Liver (tissue), 9 donors: ENCODE results near the gene RNF144A. TPM values are rescaled to one million over a fixed set of nuclear protein-coding genes. Genes with fewer than 3 reads are reported as not detected.

ENCODE experiments used
- DNase-seq: peaks from one replicate; pipeline ENCODE4 v3.0.0-alpha.2; 2017; ENCODE audit warnings: low spot score
- H3K27ac ChIP-seq, 2 donors: one replicate each; pipeline ENCODE4 v1.7.0; 2013; ENCODE audit warnings: inconsistent platforms in 2 of 2, low read length in 2 of 2, control low read depth in 1 of 2, low read depth in 1 of 2, mild to moderate bottlenecking in 1 of 2
- H3K27me3 ChIP-seq, 4 donors: one replicate each; pipeline versions ENCODE4 v1.6.1 to v1.7.0; 2013; ENCODE audit warnings: low read length in 3 of 4, inconsistent platforms in 1 of 4, mild to moderate bottlenecking in 1 of 4, moderate library complexity in 1 of 4; ENCODE audit not compliant: control insufficient read depth in 4 of 4, insufficient read depth in 4 of 4
- H3K36me3 ChIP-seq, 4 donors: one replicate each; pipeline versions ENCODE4 v1.6.1 to v1.7.0; 2013; ENCODE audit warnings: low read length in 3 of 4, mild to moderate bottlenecking in 3 of 4, low read depth in 1 of 4, moderate library complexity in 1 of 4; ENCODE audit not compliant: control insufficient read depth in 4 of 4, insufficient read depth in 3 of 4
- H3K4me1 ChIP-seq, 4 donors: one replicate each; pipeline versions ENCODE4 v1.6.1 to v1.7.0; 2013; ENCODE audit warnings: low read length in 3 of 4, mild to moderate bottlenecking in 3 of 4, moderate library complexity in 1 of 4; ENCODE audit not compliant: control insufficient read depth in 4 of 4, insufficient read depth in 4 of 4
- H3K4me3 ChIP-seq, 3 donors: one replicate each; pipeline versions ENCODE4 v1.6.1 to v1.7.0; 2013; ENCODE audit warnings: low read length in 3 of 3, control low read depth in 1 of 3, low read depth in 1 of 3, mild to moderate bottlenecking in 1 of 3
- H3K9ac ChIP-seq, 2 donors: one replicate each; pipeline ENCODE4 v1.7.0; 2013; ENCODE audit warnings: low read length in 2 of 2, mild to moderate bottlenecking in 2 of 2, moderate library complexity in 2 of 2, control low read depth in 1 of 2, low read depth in 1 of 2
- H3K9me3 ChIP-seq, 4 donors: one replicate each; pipeline versions ENCODE4 v1.6.1 to v1.7.0; 2013; ENCODE audit warnings: low read length in 3 of 4; ENCODE audit not compliant: control insufficient read depth in 4 of 4
- CTCF ChIP-seq: fragments of 150-350 bp; IDR thresholded peaks from 2 replicates; pipeline ENCODE4 v1.5.1; 2017; ENCODE audit warnings: improper control_type of control experiment, low read depth, low read length; ENCODE audit not compliant: missing input control
- EGR1 ChIP-seq, 2 donors: IDR thresholded peaks; 2 replicates each; pipeline ENCODE4 v1.6.1; 2016 to 2018; ENCODE audit warnings: antibody characterized with exemption in 2 of 2, low read depth in 2 of 2
- FOXA1 ChIP-seq: IDR thresholded peaks from 2 replicates; pipeline ENCODE4 v1.6.1; 2016; ENCODE audit warnings: antibody characterized with exemption
- HNF4A ChIP-seq, 2 donors: conservative IDR thresholded peaks; 2 replicates each; pipeline ENCODE4 v1.6.1; 2016; ENCODE audit warnings: antibody characterized with exemption in 2 of 2, mild to moderate bottlenecking in 2 of 2
- HNF4G ChIP-seq: IDR thresholded peaks from 2 replicates; pipeline ENCODE4 v1.6.1; 2016; ENCODE audit warnings: antibody characterized with exemption
- JUND ChIP-seq, 2 donors: IDR thresholded peaks; 2 replicates each; pipeline ENCODE4 v1.6.1; 2016; ENCODE audit warnings: antibody characterized with exemption in 2 of 2
- MAX ChIP-seq: IDR thresholded peaks from 2 replicates; pipeline ENCODE4 v1.6.1; 2016; ENCODE audit warnings: antibody characterized with exemption
- NR2F2 ChIP-seq: IDR thresholded peaks from 2 replicates; pipeline ENCODE4 v1.6.1; 2016; ENCODE audit warnings: antibody characterized with exemption
- REST ChIP-seq: IDR thresholded peaks from 2 replicates; pipeline ENCODE4 v1.6.1; 2016; ENCODE audit warnings: antibody characterized with exemption, mild to moderate bottlenecking
- RXRA ChIP-seq, 2 donors: IDR thresholded peaks; 2 replicates each; pipeline ENCODE4 v1.6.1; 2017 to 2018; ENCODE audit warnings: antibody characterized with exemption in 2 of 2, mild to moderate bottlenecking in 1 of 2
- SP1 ChIP-seq: IDR thresholded peaks from 2 replicates; pipeline ENCODE4 v1.6.1; 2018; ENCODE audit warnings: antibody characterized with exemption, mild to moderate bottlenecking
- TAF1 ChIP-seq: conservative IDR thresholded peaks from 2 replicates; pipeline ENCODE4 v1.6.1; 2016; ENCODE audit warnings: antibody characterized with exemption, mild to moderate bottlenecking
- YY1 ChIP-seq: IDR thresholded peaks from 2 replicates; pipeline ENCODE4 v1.6.1; 2016; ENCODE audit warnings: antibody characterized with exemption, mild to moderate bottlenecking
- ZBTB33 ChIP-seq: IDR thresholded peaks from 2 replicates; pipeline ENCODE4 v1.6.1; 2016; ENCODE audit warnings: antibody characterized with exemption
- WGBS: extraction: QIAGEN DNeasy Blood & Tissue Kit; methylation state at CpG from one replicate; pipeline ENCODE4 v1.1.7; 2013; 5-methylcytosine and 5-hydroxymethylcytosine counted together
- polyA plus RNA-seq, 2 donors: library from polyadenylated mRNA; stranded (reverse) in 1 of 2; unstranded in 1 of 2; fragments of 200-250 nt in 1 of 2; fragments of >200 nt in 1 of 2; fragmentation: Nextera tagmentation in 1 of 2; extraction: Ambion mirVana in 1 of 2; gene quantifications; one replicate each; pipeline versions ENCODE4 v1.2.1 to v1.2.3, GENCODE V29; 2013 to 2015
- total RNA-seq, 2 donors: library from RNA; depleted of rRNA; stranded (reverse); fragments of >200 nt; gene quantifications; one replicate each; pipeline ENCODE4 v1.2.3, GENCODE V29; 2014
- TF ChIP-seq, protein P1 (sequence below): IDR thresholded peaks from 2 replicates; pipeline ENCODE4 v1.6.1; 2016; ENCODE audit warnings: antibody characterized with exemption
- donor health status: healthy.
- donor health status: healthy.
- donor health status: healthy.
- donor health status: healthy.
- donor health status: healthy.

Gene RNF144A
- total and polyA plus RNA-seq, 4 donors = 1.0 to 10.4 (median 2.3) TPM

DNA sequence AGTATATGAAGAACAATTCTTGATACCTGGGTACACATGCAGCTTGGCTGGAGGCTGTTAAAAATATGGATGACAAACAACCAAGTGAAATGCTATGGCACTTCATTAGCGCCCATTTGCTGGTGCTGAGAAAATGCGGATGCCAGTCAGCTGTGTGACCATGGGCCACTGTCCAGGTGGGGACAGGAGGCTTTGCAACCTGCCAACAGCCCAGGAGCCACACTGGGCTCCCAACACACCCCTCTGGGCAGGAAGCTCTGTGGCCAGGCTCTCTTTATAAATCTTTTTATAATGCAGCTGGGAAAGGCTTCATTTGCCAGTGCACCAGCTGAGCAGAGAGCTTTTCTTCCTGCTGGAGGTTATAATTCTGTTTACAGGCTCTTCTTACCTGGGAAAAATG, 19.9 kb downstream of the RNF144A start (continued):
- no peak for TF ChIP-seq HNF4A (conservative IDR thresholded peaks at IDR 0.05)
- no peak for TF ChIP-seq RXRA (IDR thresholded peaks at IDR 0.05)
- TF ChIP-seq SP1 = no peak
- TF ChIP-seq EGR1 (IDR thresholded peaks at IDR 0.05; ENCODE audit: low read depth in 2 of 2) = no peak
- no peak for TF ChIP-seq FOXA1
- no peak for TF ChIP-seq CTCF
- TF ChIP-seq MAX = no peak
- no peak for TF ChIP-seq HNF4G

DNA sequence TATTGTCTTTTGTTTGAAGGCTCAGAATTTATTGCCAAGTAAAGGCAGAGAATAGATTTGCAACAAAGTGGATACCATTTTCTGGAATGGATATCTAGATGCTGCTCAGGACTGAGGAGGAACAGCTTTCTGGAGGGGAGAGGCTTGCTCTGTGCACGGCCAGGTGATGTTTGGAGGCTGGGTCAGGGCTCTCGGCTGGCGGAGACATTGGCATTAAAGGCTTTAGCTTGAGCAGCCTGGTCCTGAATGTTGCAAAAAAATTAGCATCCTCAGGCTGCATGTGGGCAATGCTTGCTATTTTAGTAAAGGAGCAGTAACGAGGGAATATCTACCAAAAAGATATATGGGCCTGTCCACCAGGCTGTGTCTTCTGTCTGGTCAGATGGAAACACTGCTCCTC, 20.4 kb downstream of the RNF144A start:
- Histone ChIP-seq H3K9me3 (no peaks in the 10 kb centered on the region), H3K36me3 (no peaks in the 10 kb centered on the region), H3K27me3 (no peaks in the 10 kb centered on the region), H3K4me1 (no peaks in the 10 kb centered on the region), H3K4me3 (no peak overlapping the region), H3K27ac (no peak overlapping the region), H3K9ac (no peak overlapping the region)
- no peak for TF ChIP-seq NR2F2
- no peak for TF ChIP-seq FOXA1
- no peak for TF ChIP-seq RXRA (IDR thresholded peaks at IDR 0.05)
- TF ChIP-seq HNF4G = no peak
- TF ChIP-seq SP1 = no peak
- no peak for DNase-seq
- WGBS = 87% methylated on average over 4 of the region's 4 CpGs

- no peak for DNase-seq
- H3K9ac ChIP-seq = no peak overlapping the region
- H3K4me1 ChIP-seq = no peaks in the 10 kb centered on the region
- H3K9me3 ChIP-seq = no peaks in the 10 kb centered on the region
- TF ChIP-seq REST (no peak), JUND (IDR thresholded peaks at IDR 0.05) (no peak), NR2F2 (no peak), ZBTB33 (no peak), EGR1 (IDR thresholded peaks at IDR 0.05; ENCODE audit: low read depth in 2 of 2) (no peak), HNF4G (no peak), HNF4A (conservative IDR thresholded peaks at IDR 0.05) (no peak), MAX (no peak), TAF1 (no peak), YY1 (no peak), SP1 (no peak)
- TF ChIP-seq, protein P1, sequence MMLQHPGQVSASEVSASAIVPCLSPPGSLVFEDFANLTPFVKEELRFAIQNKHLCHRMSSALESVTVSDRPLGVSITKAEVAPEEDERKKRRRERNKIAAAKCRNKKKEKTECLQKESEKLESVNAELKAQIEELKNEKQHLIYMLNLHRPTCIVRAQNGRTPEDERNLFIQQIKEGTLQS = no peak
- no peak overlapping the region for H3K4me3 ChIP-seq
- H3K27me3 ChIP-seq = no peaks in the 10 kb centered on the region
- no peak overlapping the region for H3K27ac ChIP-seq
- no peaks in the 10 kb centered on the region for H3K36me3 ChIP-seq
- whole genome bisulfite sequencing = 91% methylated on average over 2 of the region's 2 CpGs
Measured at GRCh38 chr2:6939071-6939470, 21.9 kb downstream of the RNF144A start.
